H1 (cell line): Measurements from ENCODE around the gene CCDC78. TPM values are rescaled to one million over a fixed set of nuclear protein-coding genes. Genes with fewer than 3 reads are reported as not detected.
A peak's percentile ranks its signal among the peaks of the same experiment; 100 is the strongest.

ENCODE experiments used
- ASH2L ChIP-seq: fragments of 200-600, 300-600 bp; sonication (generic); IDR thresholded peaks from one replicate; pipeline ENCODE4 v1.7.1; 2017; ENCODE audit warnings: low read length
- ATF3 ChIP-seq: IDR thresholded peaks from 2 replicates; pipeline ENCODE4 v1.6.1; 2011; ENCODE audit warnings: low read depth, mild to moderate bottlenecking, low read length; ENCODE audit not compliant: insufficient read depth
- CBX5 ChIP-seq: fragments of 300-800, 300-1000 bp; sonication (generic); IDR thresholded peaks from 2 replicates; pipeline ENCODE4 v1.7.1; 2016; ENCODE audit warnings: antibody characterized with exemption, low read length, low read depth
- CBX8 ChIP-seq: fragments of 300-800, 300-1000 bp; sonication (generic); IDR thresholded peaks from 2 replicates; pipeline ENCODE4 v1.7.1; 2016; ENCODE audit warnings: low read depth, low read length, borderline replicate concordance
- CEBPB ChIP-seq: IDR thresholded peaks from 2 replicates; pipeline ENCODE4 v1.6.1; 2012; ENCODE audit warnings: low read depth, low read length
- CHD2 ChIP-seq: IDR thresholded peaks from 2 replicates; pipeline ENCODE4 v1.6.1; 2012; ENCODE audit warnings: low read length, improper control_type of control experiment
- CREB1 ChIP-seq: IDR thresholded peaks from 2 replicates; pipeline ENCODE4 v1.6.1; 2012; ENCODE audit warnings: inconsistent platforms
- EGR1 ChIP-seq: IDR thresholded peaks from 2 replicates; pipeline ENCODE4 v1.6.1; 2011; ENCODE audit warnings: low read depth, low read length, borderline replicate concordance
- EP300 ChIP-seq, 2 experiments: IDR thresholded peaks; 1 replicate in 1 of 2; 2 replicates in 1 of 2; pipeline ENCODE4 v1.6.1; 2011 to 2012; ENCODE audit warnings: low read depth in 2 of 2, low read length in 2 of 2, mild to moderate bottlenecking in 2 of 2, borderline replicate concordance in 1 of 2, inconsistent platforms in 1 of 2, moderate library complexity in 1 of 2
- FOSL1 ChIP-seq: IDR thresholded peaks from 2 replicates; pipeline ENCODE4 v1.6.1; 2011; ENCODE audit warnings: mild to moderate bottlenecking, low read depth, low read length, moderate library complexity; ENCODE audit not compliant: insufficient read depth
- HDAC2 ChIP-seq, 2 experiments: fragments of 300-600 bp in 1 of 2; sonication (generic) in 1 of 2; IDR thresholded peaks; 2 replicates each; pipeline ENCODE4 v1.6.1; 2011 to 2012; ENCODE audit warnings: low read depth in 2 of 2, low read length in 2 of 2, mild to moderate bottlenecking in 2 of 2, moderate library complexity in 2 of 2, borderline replicate concordance in 1 of 2, inconsistent platforms in 1 of 2
- HDAC6 ChIP-seq: IDR thresholded peaks from one replicate; pipeline ENCODE4 v1.7.1; 2012; ENCODE audit warnings: low read depth, mild to moderate bottlenecking, inconsistent platforms, low read length, moderate library complexity
- KDM1A ChIP-seq: fragments of 200-600, 300-600 bp; sonication (generic); IDR thresholded peaks from 2 replicates; pipeline ENCODE4 v1.7.1; 2016; ENCODE audit warnings: mild to moderate bottlenecking, low read length, borderline replicate concordance
- KDM5A ChIP-seq: fragments of 200-600 bp; IDR thresholded peaks from 2 replicates; pipeline ENCODE4 v1.7.1; 2012; ENCODE audit warnings: mild to moderate bottlenecking, low read length, inconsistent platforms, mixed read lengths
- POLR2A ChIP-seq, 2 experiments: IDR thresholded peaks; 1 replicate in 1 of 2; 2 replicates in 1 of 2; pipeline ENCODE4 v1.6.1; 2011; ENCODE audit warnings: low read depth in 2 of 2, low read length in 2 of 2, mild to moderate bottlenecking in 2 of 2; ENCODE audit errors: control extremely low read depth in 1 of 2
- POLR2AphosphoS5 ChIP-seq: IDR thresholded peaks from 2 replicates; pipeline ENCODE4 v1.6.1; 2011; ENCODE audit warnings: low read depth, low read length
- POU5F1 ChIP-seq: IDR thresholded peaks from 2 replicates; pipeline ENCODE4 v1.6.1; 2011; ENCODE audit warnings: low read depth, mild to moderate bottlenecking, low read length, moderate library complexity
- RAD21 ChIP-seq, 2 experiments: IDR thresholded peaks in 1 of 2; conservative IDR thresholded peaks in 1 of 2; 2 replicates each; pipeline ENCODE4 v1.6.1; 2011; ENCODE audit warnings: low read depth in 2 of 2, low read length in 2 of 2, improper control_type of control experiment in 1 of 2, inconsistent platforms in 1 of 2, mild to moderate bottlenecking in 1 of 2, moderate library complexity in 1 of 2
- SP2 ChIP-seq: IDR thresholded peaks from 2 replicates; pipeline ENCODE4 v1.6.1; 2012; ENCODE audit warnings: mild to moderate bottlenecking, low read length, inconsistent platforms
- TAF1 ChIP-seq: IDR thresholded peaks from 2 replicates; pipeline ENCODE4 v1.6.1; 2011; ENCODE audit warnings: mild to moderate bottlenecking, low read depth, low read length
- ZNF274 ChIP-seq: IDR thresholded peaks from 2 replicates; pipeline ENCODE4 v1.7.0; 2012; ENCODE audit warnings: low read length, borderline replicate concordance; ENCODE audit errors: extremely low read depth
- polyA plus RNA-seq, 7 experiments: library from polyadenylated mRNA; depleted of rRNA in 3 of 7; stranded (reverse) in 5 of 7; unstranded in 2 of 7; fragments of >200 nt in 5 of 7; fragments of 200-250 nt in 2 of 7; gene quantifications; 1 replicate in 5 of 7; 2 replicates in 1 of 7; 4 replicates in 1 of 7; pipeline versions ENCODE4 v1.2.1 to v1.2.3, GENCODE V29; 2011 to 2013; ENCODE audit warnings: missing spikeins in 2 of 7, mixed read lengths in 2 of 7
- total RNA-seq: library from RNA; stranded (reverse); fragmentation: NEBNext Ultra II Directional; extraction: Animal tissue kit (Norgen Biotek cat#: 25700); gene quantifications from 2 replicates; pipeline ENCODE4 v1.2.1, GENCODE V29; 2021
- TF ChIP-seq, protein P1 (sequence below): IDR thresholded peaks from 2 replicates; pipeline ENCODE4 v1.6.1; 2011; ENCODE audit warnings: low read length, improper control_type of control experiment
- TF ChIP-seq, protein P2 (sequence below): IDR thresholded peaks from 2 replicates; pipeline ENCODE4 v1.6.1; 2012; ENCODE audit warnings: inconsistent platforms

CCDC78 gene
- total and polyA plus RNA-seq, 2 of the 8 experiments (the other 6 are each of a cell fraction or from before 2014, with no cell fraction given) = 7.1 to 8.5 TPM

GRCh38 chr16:684071-684794, 42.0 kb downstream of the CCDC78 start, which contains the start of gene JMJD8 (continued):
- TF ChIP-seq KDM1A (no peak), EGR1 (no peak), EP300 (IDR thresholded peaks at IDR 0.05; ENCODE audit: borderline replicate concordance in 1 of 2, low read depth in 2 of 2, low read length in 2 of 2) (no peak), POLR2AphosphoS5 (peak; percentile 73; the same call in 1 of the 2 replicates), CEBPB (no peak), ATF3 (no peak), RAD21 (IDR thresholded peaks at IDR 0.05 in 1 of 2, conservative IDR thresholded peaks at IDR 0.05 in 1 of 2; ENCODE audit: low read depth in 2 of 2, low read length in 2 of 2) (no peak), KDM5A (0 out of 2 replicates have a peak, but pooled peaks have one; percentile 42), TAF1 (peak; percentile 92), POLR2A (IDR thresholded peaks at IDR 0.05; ENCODE audit: control extremely low read depth in 1 of 2, low read depth in 2 of 2, low read length in 2 of 2) (peak in 1 of 2 experiments; percentile 92; a peak in 2 of 3 replicates), POU5F1 (no peak), HDAC6 (no peak), ZNF274 (no peak), SP2 (peak; percentile 32; the same call in 1 of the 2 replicates), ASH2L (no peak), CBX5 (no peak), CBX8 (no peak), HDAC2 (IDR thresholded peaks at IDR 0.05; ENCODE audit: borderline replicate concordance in 1 of 2, low read depth in 2 of 2, low read length in 2 of 2) (no peak), CHD2 (peak; percentile 60; the same call in 1 of the 2 replicates), FOSL1 (no peak), CREB1 (peak; percentile 80)
- TF ChIP-seq, protein P1, sequence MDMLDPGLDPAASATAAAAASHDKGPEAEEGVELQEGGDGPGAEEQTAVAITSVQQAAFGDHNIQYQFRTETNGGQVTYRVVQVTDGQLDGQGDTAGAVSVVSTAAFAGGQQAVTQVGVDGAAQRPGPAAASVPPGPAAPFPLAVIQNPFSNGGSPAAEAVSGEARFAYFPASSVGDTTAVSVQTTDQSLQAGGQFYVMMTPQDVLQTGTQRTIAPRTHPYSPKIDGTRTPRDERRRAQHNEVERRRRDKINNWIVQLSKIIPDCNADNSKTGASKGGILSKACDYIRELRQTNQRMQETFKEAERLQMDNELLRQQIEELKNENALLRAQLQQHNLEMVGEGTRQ = no peak
- TF ChIP-seq, protein P2, sequence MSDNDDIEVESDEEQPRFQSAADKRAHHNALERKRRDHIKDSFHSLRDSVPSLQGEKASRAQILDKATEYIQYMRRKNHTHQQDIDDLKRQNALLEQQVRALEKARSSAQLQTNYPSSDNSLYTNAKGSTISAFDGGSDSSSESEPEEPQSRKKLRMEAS = peak; percentile 88
